ENCODE results near the gene KRTDAP. TPM values are rescaled to one million over a fixed set of nuclear protein-coding genes. Genes with fewer than 3 reads are reported as not detected.

KRTDAP gene
- total RNA-seq, 1 donor from 2014 or later = not detected

GRCh38 chr19:35487656-35488182 lies 2.5 kb downstream of the KRTDAP start:
- DNase-seq = no peak
- Mint-ChIP-seq H3K36me3 (ENCODE audit: unreplicated experiment) (no peaks in the 10 kb centered on the region), H3K4me3 (ENCODE audit: unreplicated experiment) (no peak overlapping the region), H3K27me3 (ENCODE audit: unreplicated experiment) (peaks cover 2% of the 10 kb centered on the region), H3K4me1 (ENCODE audit: low read depth, unreplicated experiment) (no peaks in the 10 kb centered on the region), H3K9me3 (ENCODE audit: unreplicated experiment) (peaks cover 3% of the 10 kb centered on the region), H3K27ac (ENCODE audit: unreplicated experiment) (no peak overlapping the region)
- TF ChIP-seq CTCF (IDR thresholded peaks at IDR 0.05; ENCODE audit: partially characterized antibody, unreplicated experiment) = no peak

GRCh38 chr19:35486268-35486708 lies 4.0 kb downstream of the KRTDAP start:
- Mint-ChIP-seq H3K4me3 (ENCODE audit: unreplicated experiment) (no peak overlapping the region), H3K27ac (ENCODE audit: unreplicated experiment) (no peak overlapping the region)

GRCh38 chr19:35484252-35485036 lies 5.8 kb downstream of the KRTDAP start:
- Mint-ChIP-seq H3K36me3 (ENCODE audit: unreplicated experiment) (no peaks in the 10 kb centered on the region), H3K9me3 (ENCODE audit: unreplicated experiment) (peaks cover 3% of the 10 kb centered on the region), H3K4me1 (ENCODE audit: low read depth, unreplicated experiment) (no peaks in the 10 kb centered on the region), H3K27me3 (ENCODE audit: unreplicated experiment) (no peaks in the 10 kb centered on the region), H3K27ac (ENCODE audit: unreplicated experiment) (no peak overlapping the region), H3K4me3 (ENCODE audit: unreplicated experiment) (no peak overlapping the region)
- DNase-seq = no peak
- TF ChIP-seq CTCF (IDR thresholded peaks at IDR 0.05; ENCODE audit: partially characterized antibody, unreplicated experiment) = no peak

More at GRCh38 chr19:35486268-35486708, 4.0 kb downstream of the KRTDAP start:
- TF ChIP-seq CTCF (IDR thresholded peaks at IDR 0.05; ENCODE audit: partially characterized antibody, unreplicated experiment) = no peak
- H3K4me1 Mint-ChIP-seq (ENCODE audit: low read depth, unreplicated experiment) = no peaks in the 10 kb centered on the region
- no peaks in the 10 kb centered on the region for H3K36me3 Mint-ChIP-seq (ENCODE audit: unreplicated experiment)
- peaks cover 2% of the 10 kb centered on the region for H3K27me3 Mint-ChIP-seq (ENCODE audit: unreplicated experiment)
- no peak for DNase-seq
- peaks cover 3% of the 10 kb centered on the region for H3K9me3 Mint-ChIP-seq (ENCODE audit: unreplicated experiment)

- no peak overlapping the region for H3K27ac Mint-ChIP-seq (ENCODE audit: unreplicated experiment)
- H3K36me3 Mint-ChIP-seq (ENCODE audit: unreplicated experiment) = no peaks in the 10 kb centered on the region
- TF ChIP-seq CTCF (IDR thresholded peaks at IDR 0.05; ENCODE audit: partially characterized antibody, unreplicated experiment) = no peak
- DNase-seq = no peak
- no peak overlapping the region for H3K4me3 Mint-ChIP-seq (ENCODE audit: unreplicated experiment)
- H3K4me1 Mint-ChIP-seq (ENCODE audit: low read depth, unreplicated experiment) = no peaks in the 10 kb centered on the region
- peaks cover 3% of the 10 kb centered on the region for H3K9me3 Mint-ChIP-seq (ENCODE audit: unreplicated experiment)
- no peaks in the 10 kb centered on the region for H3K27me3 Mint-ChIP-seq (ENCODE audit: unreplicated experiment)
Observed at GRCh38 chr19:35483089-35483488, 7.2 kb downstream of the KRTDAP start.
